ENCODE data around the gene USP40.
"Not testable (repeated sequence)": the region's sequence is repeated elsewhere in the genome, so short reads cannot be mapped to it uniquely, and the experiment has no call there.

USP40 gene, protein sequence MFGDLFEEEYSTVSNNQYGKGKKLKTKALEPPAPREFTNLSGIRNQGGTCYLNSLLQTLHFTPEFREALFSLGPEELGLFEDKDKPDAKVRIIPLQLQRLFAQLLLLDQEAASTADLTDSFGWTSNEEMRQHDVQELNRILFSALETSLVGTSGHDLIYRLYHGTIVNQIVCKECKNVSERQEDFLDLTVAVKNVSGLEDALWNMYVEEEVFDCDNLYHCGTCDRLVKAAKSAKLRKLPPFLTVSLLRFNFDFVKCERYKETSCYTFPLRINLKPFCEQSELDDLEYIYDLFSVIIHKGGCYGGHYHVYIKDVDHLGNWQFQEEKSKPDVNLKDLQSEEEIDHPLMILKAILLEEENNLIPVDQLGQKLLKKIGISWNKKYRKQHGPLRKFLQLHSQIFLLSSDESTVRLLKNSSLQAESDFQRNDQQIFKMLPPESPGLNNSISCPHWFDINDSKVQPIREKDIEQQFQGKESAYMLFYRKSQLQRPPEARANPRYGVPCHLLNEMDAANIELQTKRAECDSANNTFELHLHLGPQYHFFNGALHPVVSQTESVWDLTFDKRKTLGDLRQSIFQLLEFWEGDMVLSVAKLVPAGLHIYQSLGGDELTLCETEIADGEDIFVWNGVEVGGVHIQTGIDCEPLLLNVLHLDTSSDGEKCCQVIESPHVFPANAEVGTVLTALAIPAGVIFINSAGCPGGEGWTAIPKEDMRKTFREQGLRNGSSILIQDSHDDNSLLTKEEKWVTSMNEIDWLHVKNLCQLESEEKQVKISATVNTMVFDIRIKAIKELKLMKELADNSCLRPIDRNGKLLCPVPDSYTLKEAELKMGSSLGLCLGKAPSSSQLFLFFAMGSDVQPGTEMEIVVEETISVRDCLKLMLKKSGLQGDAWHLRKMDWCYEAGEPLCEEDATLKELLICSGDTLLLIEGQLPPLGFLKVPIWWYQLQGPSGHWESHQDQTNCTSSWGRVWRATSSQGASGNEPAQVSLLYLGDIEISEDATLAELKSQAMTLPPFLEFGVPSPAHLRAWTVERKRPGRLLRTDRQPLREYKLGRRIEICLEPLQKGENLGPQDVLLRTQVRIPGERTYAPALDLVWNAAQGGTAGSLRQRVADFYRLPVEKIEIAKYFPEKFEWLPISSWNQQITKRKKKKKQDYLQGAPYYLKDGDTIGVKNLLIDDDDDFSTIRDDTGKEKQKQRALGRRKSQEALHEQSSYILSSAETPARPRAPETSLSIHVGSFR

DNA sequence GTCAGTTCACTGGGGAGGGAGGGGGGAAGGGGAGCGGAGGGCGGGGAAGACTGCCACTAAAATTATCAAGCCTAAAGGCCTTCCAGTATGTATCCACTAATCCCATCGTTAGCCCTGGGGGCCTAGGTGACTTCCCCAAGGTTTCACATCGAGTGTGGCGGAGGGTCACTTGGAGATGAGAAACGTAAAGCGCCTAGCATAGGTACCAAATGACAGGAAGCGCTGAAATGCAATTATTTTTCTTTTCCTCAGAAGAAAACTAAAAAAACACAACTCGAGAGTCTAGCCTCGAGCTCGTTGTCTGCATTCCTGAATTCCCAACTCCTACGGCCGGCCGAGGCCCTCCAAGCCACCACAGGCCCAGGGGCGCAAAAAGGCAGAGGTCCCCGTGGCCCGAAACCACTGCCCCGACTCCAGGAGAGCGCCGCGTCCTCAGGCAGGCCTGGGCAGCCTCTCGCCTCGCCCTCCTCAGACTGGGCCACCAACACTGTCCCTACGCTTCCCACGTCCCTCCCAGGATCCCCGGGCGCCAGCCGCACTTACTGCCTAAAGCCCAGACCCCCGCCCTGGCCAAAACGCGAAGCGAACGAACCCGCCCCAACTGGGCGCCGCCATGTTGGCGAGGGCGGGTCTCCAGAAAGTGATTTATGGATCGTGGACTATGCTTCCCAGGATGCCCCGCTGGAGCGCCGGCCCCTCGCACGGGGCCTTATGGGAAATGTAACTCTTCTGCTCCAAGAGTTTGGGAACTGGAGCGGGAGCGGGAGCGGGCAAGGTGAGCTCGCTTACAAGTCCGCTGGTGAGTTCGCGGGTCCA is at the start of gene USP40:
USP40 (minus strand) TSS at position 642 of the 816 bp plus-strand sequence. CDS start 1,228 bp downstream, outside the sequence.
- peak; percentile 91 to 97 for DNase-seq

DNA sequence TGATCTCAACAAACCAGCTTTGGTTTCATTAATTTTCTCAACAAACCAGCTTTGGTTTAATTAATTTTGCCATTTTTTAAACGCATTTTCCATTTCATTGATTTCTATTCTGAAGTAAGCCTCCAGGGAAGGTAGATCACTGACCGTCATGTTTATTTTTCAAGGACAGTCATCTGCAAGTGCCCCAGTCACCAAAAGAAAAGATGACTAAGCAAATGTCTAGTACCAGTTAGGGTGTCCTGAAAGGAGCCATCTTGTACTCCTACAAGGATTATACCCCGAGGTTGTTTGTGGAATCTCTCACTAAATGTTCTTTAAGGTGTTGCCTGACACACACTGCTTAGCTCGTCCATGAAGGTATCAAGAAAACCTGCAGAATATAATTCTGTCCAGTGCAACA is 44.7 kb upstream of the USP40 start:
- no peak for DNase-seq

DNA sequence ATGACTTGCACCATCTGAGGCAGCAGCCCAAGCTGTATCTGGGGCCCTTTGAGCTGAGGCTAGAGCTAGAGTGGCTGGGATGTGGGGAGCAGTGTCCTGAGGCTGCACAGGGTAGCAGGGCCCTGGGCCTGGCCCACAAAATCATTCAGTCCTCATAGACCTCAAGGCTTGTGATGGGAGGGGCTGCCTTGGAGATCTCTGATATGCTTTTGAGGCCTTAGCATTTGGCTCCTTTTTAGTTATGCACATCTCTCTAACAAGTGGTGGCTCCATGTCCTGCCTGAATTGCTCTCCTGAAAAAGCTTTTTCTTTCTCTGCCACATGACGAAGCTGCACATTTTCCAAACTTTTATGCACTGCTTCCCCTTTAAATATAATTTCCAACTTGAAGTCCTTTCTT is 39.1 kb upstream of the USP40 start:
- DNase-seq = no peak

DNA sequence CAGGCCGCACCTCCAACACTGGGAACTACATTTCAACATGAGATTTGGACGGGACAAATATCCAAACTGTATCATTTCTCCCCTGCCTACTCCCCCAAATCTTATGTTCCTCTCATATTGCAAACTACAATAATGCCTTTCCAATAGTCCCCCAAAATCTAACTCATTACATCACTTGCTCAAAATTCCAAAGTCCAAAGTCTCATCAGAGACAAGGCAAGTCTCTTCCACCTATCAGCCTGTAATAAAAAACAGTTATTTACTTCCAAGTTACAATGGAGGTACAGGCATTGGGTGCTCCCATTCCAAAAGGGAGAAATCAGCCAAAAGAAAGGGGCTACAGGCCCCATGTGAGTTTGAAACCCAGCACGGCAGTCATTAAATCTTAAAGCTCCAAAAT is 38.2 kb upstream of the USP40 start:
- DNase-seq = no peak

DNA sequence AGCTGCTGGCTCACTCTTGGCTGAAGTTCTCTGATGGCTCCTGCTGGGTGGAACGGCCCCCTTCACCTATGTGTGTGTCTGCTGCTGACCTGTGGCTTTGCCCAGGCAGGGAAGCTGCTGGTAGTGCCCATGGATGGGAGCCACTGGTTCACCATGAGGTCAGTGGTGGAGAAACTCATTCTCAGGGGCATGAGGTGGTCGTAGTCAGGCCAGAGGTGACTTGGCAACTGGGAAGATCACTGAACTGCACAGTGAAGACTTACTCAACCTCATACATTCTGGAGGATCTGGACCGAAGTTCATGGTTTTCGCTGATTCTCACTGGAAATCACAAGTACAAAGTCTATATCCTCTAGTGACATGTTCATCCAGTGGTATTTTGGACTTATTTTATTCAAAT is 36.9 kb upstream of the USP40 start:
- DNase-seq = no peak

DNA sequence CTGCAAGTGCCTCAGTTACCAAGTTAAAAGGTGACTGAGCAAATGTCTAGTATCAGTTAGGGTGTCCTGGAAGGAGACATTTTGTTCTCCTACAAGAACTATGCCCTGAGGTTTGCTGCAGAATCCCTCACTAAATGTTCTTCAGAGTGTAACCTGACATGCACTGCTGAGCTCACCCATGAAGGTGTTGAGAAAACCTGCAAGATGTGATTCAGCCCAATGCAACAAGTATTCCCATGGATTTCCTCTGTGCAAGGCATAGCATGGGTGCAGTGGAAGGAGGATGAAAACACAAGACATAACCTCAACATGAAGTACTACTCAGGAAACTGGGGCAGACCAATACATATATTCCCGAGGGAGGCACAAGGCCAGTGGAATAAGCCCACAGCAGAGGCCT is 35.5 kb upstream of the USP40 start:
- no peak for DNase-seq

DNA sequence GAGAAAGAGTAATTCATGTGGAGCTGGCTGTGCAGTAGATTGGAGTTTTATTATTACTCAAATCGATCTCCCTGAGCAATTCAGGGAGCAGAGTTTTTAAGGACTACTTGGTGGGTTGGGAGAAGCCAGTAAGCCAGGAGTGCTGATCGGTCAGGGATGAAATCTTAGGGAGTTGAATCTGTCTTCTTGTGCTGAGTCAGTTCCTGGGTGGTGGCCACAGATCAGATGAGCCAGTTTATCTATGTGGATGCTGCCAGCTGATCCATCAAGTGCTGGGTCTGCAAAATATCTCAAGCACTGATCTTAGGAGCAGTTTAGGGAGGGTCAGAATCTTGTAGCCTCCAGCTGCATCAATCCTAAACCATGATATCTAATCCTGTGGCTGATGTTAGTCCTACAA is 33.8 kb upstream of the USP40 start:
- no peak for DNase-seq

DNA sequence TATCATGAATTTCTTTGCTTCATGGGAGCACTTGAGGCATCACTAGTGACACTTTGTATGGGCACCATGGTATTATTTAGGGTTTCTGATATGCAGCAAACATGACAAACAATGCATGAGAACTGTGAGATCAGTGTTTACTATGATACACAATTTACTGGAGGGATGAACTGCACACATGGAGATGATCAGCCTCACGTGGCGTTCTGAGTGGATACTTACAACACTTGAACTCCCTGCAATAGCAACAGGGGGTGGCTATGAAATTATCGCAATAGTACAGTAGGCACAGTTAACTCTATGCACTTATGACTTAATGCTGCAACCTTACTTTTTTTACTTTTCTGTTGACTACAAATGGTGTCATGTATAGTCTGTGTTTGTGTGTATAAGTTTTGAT is 32.4 kb upstream of the USP40 start:
- no peak for DNase-seq

DNA sequence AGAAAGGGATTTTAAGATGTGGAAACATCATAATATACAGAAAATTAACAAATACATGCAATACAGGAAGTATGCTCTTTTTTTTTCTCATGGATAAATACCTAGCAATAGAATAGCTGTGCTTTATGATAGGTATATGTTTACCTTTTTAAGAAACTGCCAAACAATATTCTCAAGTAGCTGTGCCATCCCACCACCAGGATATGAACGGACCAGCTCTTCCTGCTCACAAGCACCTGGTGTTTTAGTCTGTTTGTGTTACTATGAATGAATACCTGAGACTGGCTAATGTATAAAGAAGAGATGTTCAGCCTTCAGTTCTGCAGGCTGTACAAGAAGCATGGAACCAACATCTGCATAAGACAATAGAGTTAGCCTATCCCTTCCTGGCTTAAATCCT is 30.9 kb upstream of the USP40 start:
- DNase-seq = no peak

DNA sequence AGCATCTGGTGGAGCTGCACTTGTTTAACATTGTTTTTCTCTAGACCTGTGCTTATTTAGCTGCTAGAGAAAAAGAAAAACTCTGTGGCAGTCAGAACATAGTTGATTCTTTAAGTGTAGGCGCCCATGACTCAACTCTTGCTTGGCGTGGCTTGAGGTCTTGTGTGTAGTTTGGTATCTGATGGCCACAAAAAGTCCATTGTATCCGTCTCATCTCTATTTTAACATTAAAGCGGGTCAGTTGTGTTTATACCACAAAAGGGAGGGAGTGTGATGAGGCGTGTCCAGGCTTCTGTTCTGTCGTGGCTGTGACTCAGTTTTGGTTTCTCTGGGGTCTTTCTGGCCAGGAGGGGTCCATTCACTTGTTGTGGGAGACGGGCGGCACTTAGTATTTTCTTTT is 26.6 kb upstream of the USP40 start:
- DNase-seq = no peak

DNA sequence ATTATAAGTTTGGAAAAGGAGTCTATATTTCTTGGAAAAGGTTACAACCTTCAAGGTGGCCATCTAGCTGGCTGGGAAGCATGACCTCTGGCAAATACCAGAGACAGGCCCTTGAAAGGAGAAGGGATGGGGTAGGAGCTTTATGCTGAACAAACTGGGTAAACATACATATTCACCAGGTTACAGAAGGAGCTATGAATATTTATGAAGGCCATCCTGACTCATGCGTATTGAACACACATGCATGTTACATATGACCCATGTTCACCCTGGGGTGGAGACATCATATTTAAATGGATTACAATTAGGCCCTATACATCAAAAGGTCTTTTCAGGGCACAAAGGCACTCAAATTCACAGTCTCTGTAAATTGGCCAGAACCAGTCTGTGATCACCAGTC is 26.1 kb upstream of the USP40 start:
- not testable (repeated sequence) for DNase-seq

DNA sequence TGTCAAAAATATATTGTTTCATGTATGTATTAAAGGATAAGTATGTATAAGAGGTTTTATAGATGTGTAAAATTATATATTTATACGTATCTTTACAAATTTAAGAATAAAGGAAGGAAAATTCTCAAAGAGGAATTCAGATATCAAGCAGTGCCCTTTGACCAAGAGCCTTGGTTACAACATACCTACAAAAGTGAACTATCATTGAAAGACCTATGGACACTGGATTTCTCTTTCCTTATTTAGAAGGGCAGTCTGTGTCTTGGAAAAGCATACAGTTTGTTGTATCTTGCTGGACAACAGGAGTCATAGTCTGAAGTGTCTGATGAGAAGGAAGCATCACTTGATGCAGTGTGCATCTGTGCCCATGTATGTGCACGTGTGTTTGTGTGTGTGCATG is 21.8 kb upstream of the USP40 start:
- no peak for DNase-seq

DNA sequence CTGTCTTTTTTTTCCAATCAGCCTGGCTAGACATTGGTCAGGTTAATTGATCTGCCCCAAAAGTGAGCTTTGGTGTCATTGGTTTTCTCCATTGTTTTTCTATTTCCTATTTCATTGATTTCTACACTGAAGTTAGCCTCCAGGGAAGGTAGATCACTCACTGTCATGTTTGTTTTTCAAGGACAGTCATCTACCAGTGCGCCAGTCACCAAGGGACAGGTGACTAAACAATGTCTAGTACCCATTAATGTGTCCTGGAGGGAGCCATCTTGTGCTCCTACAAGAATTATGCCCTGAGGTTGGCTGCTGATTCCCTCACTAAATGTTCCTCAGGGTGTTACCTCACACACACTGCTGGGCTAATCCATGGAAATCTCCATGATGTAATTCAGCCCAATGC is 17.6 kb upstream of the USP40 start:
- DNase-seq = peak; percentile 28 to 30

DNA sequence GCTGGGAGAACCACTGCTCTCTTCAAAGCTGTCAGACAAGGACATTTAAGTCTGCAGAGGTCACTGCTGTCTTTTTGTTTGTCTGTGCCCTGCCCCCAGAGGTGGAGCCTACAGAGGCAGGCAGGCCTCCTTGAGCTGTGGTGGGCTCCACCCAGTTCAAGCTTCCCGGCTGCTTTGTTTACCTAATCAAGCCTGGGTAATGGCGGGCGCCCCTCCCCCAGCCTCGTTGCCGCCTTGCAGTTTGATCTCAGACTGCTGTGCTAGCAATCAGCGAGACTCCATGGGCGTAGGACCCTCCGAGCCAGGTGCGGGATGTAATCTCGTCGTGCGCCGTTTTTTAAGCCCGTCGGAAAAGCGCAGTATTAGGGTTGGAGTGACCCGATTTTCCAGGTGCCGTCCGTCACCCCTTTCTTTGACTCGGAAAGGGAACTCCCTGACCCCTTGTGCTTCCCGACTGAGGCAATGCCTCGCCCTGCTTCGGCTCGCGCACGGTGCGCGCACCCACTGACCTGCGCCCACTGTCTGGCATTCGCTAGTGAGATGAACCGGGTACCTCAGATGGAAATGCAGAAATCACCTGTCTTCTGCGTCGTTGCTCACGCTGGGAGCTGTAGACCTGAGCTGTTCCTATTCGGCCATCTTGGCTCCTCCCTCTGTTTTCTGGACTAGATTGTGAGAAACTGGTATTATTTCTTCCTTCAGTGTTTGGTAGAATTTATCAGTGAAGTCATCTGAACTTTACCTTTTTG is 16.8 kb upstream of the USP40 start:
- DNase-seq = not testable (repeated sequence)

DNA sequence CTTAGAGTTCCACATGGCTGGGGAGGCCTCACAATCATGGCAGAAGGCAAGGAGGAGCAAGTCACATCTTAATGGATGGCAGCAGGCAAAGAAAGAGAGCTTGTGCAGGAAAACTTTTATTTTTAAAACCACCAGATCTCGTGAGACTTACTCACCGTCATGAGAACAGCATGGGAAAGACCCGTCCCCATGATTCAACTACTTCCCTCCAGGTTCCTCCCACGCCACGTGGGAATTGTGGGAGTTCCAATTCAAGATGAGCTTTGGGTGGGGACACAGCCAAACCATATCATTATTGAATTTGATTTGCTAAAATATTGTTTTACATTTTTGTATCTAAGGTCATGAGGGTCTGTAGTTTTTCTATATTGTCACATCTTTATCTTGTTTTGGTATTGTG is 10.8 kb upstream of the USP40 start:
- DNase-seq = not testable (repeated sequence)

DNA sequence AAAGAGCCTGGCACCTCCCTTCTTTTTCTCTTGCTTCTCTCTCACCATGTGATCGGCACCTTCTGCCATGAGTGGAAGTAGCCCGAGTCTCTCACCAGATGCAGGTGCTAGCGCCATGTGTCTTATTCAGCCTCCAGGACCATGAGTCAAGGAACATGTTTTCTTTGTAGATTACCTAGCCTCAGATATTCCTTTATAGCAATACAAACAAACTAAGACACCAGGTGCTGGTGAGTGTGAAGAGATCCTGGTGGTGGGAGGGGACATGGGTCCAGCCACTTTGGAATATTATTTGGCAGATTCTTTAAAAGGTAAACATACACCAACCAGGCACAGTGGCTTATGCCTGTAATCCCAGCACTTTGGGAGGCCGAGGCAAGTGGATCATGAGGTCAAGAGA is 5.9 kb upstream of the USP40 start:
- DNase-seq = no peak

DNA sequence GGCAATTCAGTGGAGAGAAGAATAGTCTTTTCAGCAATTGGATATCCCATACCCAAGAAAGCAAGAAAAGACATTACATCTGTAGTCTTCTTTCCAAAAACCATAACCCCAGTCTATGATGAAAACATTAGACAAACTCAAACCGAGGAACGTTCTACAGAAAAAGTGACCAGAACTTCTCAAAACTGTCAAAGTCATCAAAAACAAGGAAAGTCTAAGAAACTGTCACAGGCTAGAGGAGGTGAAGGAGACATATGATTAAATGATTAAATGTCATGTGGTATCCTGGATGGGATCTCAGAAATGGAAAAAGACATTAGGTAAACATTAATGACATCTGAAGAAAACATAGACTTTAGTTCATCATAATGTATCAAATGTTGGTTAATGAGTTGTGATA is 4.9 kb upstream of the USP40 start:
- no peak for DNase-seq

DNA sequence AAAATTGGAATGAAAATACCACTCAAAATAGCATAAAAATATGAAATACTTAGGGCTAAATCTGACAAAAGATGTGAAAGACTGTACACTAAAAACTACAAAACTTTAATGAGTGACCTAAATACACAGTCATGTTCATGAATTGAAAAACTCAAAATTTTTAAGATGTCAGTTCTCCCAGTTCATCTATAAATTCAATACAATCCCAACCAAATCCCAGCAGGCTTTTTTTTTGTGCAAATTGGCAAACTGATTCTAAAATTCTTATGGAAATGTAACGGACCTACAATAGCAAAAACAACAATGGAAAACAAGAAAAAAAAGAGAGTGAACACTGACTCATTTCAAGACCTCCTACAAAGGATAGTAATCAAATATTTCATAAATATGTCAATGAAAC is 4.4 kb upstream of the USP40 start:
- no peak for DNase-seq

DNA sequence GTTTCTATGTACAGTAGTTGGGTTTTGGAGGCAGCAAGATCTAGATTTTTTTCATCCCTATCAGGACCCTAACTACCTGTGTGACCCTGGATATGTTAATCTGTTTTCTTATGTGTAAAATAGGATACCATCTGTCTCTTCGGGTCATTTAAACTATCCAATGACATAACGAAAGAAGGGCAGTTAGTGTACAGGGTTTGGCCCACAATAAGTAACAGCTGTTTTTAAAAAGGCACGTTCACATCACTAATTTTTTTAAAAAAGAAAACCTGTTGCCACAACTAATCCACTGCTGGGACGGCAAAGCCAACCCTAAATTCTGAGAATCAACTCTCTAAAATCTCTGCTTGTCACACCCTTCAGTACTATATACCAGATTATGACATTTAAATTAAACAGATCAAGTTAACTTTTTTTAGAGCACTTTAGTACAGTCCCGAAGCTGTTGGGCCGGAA is 869 bp downstream of the USP40 start:
- DNase-seq = no peak

DNA sequence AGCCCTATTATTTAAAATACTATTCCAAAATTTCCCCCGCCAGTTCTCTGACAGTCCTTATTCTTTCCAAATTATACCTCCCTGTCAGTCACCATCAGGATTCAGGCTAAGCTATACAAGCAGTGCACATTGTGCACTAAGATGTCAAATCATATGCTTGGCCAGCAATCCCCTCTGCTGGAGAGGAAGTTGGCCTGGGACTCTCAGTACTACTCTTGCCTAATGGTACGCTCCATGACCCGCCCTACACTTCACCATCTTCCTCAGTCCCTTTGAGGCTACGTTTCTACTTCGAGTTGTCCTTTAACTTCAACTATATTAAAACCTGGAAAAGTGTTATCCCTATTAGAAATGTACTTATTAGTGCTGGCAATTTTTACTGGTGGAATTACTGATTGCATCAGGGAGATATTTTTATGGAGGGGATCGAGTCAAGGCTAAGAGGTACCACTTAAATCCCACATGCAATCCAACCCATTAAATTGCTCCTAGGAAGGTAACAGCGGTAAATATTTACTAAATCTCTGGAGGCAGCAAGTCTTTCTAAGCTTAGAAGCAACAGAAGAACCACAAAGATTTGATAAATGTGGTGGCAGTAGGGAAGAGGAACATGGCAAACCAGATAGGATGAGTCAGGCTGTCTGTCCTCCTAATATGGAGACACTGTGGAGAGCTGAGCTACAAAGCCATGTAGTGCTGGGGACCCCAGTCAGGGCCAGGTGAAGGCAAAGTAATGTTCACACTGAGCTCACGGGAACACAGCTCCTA is 2.7 kb downstream of the USP40 start:
- DNase-seq = no peak
